Liver (tissue), 3 donors: ENCODE data around the gene LRRC25.

ENCODE experiments used
- EGR1 ChIP-seq, 2 donors: IDR thresholded peaks; 2 replicates each; pipeline ENCODE4 v1.6.1; 2016 to 2018; ENCODE audit warnings: antibody characterized with exemption in 2 of 2, low read depth in 2 of 2
- FOXA2 ChIP-seq: IDR thresholded peaks from 2 replicates; pipeline ENCODE4 v1.6.1; 2016; ENCODE audit warnings: antibody characterized with exemption
- HNF4G ChIP-seq: IDR thresholded peaks from 2 replicates; pipeline ENCODE4 v1.6.1; 2016; ENCODE audit warnings: antibody characterized with exemption
- JUND ChIP-seq, 2 donors: IDR thresholded peaks; 2 replicates each; pipeline ENCODE4 v1.6.1; 2016; ENCODE audit warnings: antibody characterized with exemption in 2 of 2
- TAF1 ChIP-seq: conservative IDR thresholded peaks from 2 replicates; pipeline ENCODE4 v1.6.1; 2016; ENCODE audit warnings: antibody characterized with exemption, mild to moderate bottlenecking
- YY1 ChIP-seq: IDR thresholded peaks from 2 replicates; pipeline ENCODE4 v1.6.1; 2016; ENCODE audit warnings: antibody characterized with exemption, mild to moderate bottlenecking
- TF ChIP-seq, protein P1 (sequence below): fragments of 150-350 bp; IDR thresholded peaks from 2 replicates; pipeline ENCODE4 v1.5.1; 2017; ENCODE audit warnings: improper control_type of control experiment, low read depth, low read length; ENCODE audit not compliant: missing input control
- TF ChIP-seq, protein P2 (sequence below): IDR thresholded peaks from 2 replicates; pipeline ENCODE4 v1.6.1; 2016; ENCODE audit warnings: antibody characterized with exemption
- TF ChIP-seq, protein P3 (sequence below): IDR thresholded peaks from 2 replicates; pipeline ENCODE4 v1.6.1; 2016; ENCODE audit warnings: antibody characterized with exemption, mild to moderate bottlenecking
- donor health status: healthy.
- donor health status: healthy.

DNA sequence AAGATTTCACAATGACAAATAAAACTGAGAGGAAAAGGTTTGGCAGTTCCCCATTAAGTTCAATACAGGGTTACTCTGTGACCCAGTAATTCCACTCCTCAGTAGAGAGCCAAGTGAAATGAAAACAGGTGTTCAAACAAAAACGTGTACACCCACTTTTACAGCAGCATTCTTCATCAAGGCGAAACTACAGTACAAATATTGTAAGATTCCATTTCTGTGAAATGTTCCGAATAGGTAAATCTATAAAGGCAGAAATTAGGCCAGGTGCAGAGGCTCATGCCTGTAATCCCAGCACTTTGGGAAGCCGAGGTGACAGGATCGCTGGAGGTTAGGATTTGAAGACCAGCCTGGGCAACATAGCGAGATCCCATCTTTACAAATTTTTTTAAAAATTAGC, 20.4 kb downstream of the LRRC25 start:
- TF ChIP-seq, protein P1, sequence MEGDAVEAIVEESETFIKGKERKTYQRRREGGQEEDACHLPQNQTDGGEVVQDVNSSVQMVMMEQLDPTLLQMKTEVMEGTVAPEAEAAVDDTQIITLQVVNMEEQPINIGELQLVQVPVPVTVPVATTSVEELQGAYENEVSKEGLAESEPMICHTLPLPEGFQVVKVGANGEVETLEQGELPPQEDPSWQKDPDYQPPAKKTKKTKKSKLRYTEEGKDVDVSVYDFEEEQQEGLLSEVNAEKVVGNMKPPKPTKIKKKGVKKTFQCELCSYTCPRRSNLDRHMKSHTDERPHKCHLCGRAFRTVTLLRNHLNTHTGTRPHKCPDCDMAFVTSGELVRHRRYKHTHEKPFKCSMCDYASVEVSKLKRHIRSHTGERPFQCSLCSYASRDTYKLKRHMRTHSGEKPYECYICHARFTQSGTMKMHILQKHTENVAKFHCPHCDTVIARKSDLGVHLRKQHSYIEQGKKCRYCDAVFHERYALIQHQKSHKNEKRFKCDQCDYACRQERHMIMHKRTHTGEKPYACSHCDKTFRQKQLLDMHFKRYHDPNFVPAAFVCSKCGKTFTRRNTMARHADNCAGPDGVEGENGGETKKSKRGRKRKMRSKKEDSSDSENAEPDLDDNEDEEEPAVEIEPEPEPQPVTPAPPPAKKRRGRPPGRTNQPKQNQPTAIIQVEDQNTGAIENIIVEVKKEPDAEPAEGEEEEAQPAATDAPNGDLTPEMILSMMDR = no peak
- TF ChIP-seq YY1 (peak; percentile 40), TAF1 (no peak), FOXA2 (peak; percentile 35), JUND (IDR thresholded peaks at IDR 0.05) (peak; percentile 94 to 96), EGR1 (IDR thresholded peaks at IDR 0.05; ENCODE audit: low read depth in 2 of 2) (peak; percentile 47 to 84), HNF4G (no peak)
- TF ChIP-seq, protein P2, sequence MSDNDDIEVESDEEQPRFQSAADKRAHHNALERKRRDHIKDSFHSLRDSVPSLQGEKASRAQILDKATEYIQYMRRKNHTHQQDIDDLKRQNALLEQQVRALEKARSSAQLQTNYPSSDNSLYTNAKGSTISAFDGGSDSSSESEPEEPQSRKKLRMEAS = peak; percentile 43
- TF ChIP-seq, protein P3, sequence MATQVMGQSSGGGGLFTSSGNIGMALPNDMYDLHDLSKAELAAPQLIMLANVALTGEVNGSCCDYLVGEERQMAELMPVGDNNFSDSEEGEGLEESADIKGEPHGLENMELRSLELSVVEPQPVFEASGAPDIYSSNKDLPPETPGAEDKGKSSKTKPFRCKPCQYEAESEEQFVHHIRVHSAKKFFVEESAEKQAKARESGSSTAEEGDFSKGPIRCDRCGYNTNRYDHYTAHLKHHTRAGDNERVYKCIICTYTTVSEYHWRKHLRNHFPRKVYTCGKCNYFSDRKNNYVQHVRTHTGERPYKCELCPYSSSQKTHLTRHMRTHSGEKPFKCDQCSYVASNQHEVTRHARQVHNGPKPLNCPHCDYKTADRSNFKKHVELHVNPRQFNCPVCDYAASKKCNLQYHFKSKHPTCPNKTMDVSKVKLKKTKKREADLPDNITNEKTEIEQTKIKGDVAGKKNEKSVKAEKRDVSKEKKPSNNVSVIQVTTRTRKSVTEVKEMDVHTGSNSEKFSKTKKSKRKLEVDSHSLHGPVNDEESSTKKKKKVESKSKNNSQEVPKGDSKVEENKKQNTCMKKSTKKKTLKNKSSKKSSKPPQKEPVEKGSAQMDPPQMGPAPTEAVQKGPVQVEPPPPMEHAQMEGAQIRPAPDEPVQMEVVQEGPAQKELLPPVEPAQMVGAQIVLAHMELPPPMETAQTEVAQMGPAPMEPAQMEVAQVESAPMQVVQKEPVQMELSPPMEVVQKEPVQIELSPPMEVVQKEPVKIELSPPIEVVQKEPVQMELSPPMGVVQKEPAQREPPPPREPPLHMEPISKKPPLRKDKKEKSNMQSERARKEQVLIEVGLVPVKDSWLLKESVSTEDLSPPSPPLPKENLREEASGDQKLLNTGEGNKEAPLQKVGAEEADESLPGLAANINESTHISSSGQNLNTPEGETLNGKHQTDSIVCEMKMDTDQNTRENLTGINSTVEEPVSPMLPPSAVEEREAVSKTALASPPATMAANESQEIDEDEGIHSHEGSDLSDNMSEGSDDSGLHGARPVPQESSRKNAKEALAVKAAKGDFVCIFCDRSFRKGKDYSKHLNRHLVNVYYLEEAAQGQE = peak; percentile 42
